Measurements from ENCODE around the gene LBX2. TPM values are rescaled to one million over a fixed set of nuclear protein-coding genes. Genes with fewer than 3 reads are reported as not detected.

LBX2 gene
- total RNA-seq, 1 experiment from 2014 or later: 10.1 TPM

- CTCF ChIA-PET: no interaction called here
Measured at GRCh38 chr2:74512744-74513604, 13.6 kb upstream of the LBX2 start.

More at GRCh38 chr2:74512744-74513604, 13.6 kb upstream of the LBX2 start:
- no peak overlapping the region for H2AFZ ChIP-seq (ENCODE audit: low read depth, low read length, poor library complexity, severe bottlenecking)
- DNase-seq (ENCODE audit: low read depth, low spot score) (no peak), ATAC-seq (no peak)
- H3K4me2 ChIP-seq (ENCODE audit: low read length): no peak overlapping the region
- peaks cover 6 to 9% of the 10 kb centered on the region in 2 experiments; a peak in 3 of 4 replicates for H3K4me1 ChIP-seq (ENCODE audit: control insufficient read depth in 1 of 2, insufficient read depth in 2 of 2, low read length in 2 of 2)
- no peak overlapping the region for H3K27ac ChIP-seq (ENCODE audit: low read depth, low read length)
- H3K9me3 ChIP-seq (ENCODE audit: control insufficient read depth in 1 of 2, insufficient read depth in 1 of 2, low read depth in 1 of 2, low read length in 2 of 2): no peaks in the 10 kb centered on the region
- TF ChIP-seq POLR2A (IDR thresholded peaks at IDR 0.05; ENCODE audit: borderline replicate concordance, extremely low read depth, insufficient read depth, insufficient read length): no peak
- TF ChIP-seq, protein P1, sequence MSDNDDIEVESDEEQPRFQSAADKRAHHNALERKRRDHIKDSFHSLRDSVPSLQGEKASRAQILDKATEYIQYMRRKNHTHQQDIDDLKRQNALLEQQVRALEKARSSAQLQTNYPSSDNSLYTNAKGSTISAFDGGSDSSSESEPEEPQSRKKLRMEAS (IDR thresholded peaks at IDR 0.05): no peak
- no peak for TF ChIP-seq SIN3A (IDR thresholded peaks at IDR 0.05; ENCODE audit: low read depth)
- TF ChIP-seq, protein P2, sequence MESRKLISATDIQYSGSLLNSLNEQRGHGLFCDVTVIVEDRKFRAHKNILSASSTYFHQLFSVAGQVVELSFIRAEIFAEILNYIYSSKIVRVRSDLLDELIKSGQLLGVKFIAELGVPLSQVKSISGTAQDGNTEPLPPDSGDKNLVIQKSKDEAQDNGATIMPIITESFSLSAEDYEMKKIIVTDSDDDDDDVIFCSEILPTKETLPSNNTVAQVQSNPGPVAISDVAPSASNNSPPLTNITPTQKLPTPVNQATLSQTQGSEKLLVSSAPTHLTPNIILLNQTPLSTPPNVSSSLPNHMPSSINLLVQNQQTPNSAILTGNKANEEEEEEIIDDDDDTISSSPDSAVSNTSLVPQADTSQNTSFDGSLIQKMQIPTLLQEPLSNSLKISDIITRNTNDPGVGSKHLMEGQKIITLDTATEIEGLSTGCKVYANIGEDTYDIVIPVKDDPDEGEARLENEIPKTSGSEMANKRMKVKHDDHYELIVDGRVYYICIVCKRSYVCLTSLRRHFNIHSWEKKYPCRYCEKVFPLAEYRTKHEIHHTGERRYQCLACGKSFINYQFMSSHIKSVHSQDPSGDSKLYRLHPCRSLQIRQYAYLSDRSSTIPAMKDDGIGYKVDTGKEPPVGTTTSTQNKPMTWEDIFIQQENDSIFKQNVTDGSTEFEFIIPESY (IDR thresholded peaks at IDR 0.05; ENCODE audit: extremely low read depth, insufficient replicate concordance, low read length): no peak
- TF ChIP-seq JUND (IDR thresholded peaks at IDR 0.05): no peak
- no peak for TF ChIP-seq RAD21 (IDR thresholded peaks at IDR 0.05; ENCODE audit: low read depth)
- no peak for TF ChIP-seq EZH2 (IDR thresholded peaks at IDR 0.05)
- no peak for TF ChIP-seq EZH2phosphoT487 (IDR thresholded peaks at IDR 0.05; ENCODE audit: borderline replicate concordance)
- TF ChIP-seq ZNF274 (IDR thresholded peaks at IDR 0.05; ENCODE audit: low read depth, low read length): no peak
- no peak for TF ChIP-seq REST (IDR thresholded peaks at IDR 0.05; ENCODE audit: low read depth)
- TF ChIP-seq CBX3 (IDR thresholded peaks at IDR 0.05; ENCODE audit: low read depth): no peak
- TF ChIP-seq, protein P3, sequence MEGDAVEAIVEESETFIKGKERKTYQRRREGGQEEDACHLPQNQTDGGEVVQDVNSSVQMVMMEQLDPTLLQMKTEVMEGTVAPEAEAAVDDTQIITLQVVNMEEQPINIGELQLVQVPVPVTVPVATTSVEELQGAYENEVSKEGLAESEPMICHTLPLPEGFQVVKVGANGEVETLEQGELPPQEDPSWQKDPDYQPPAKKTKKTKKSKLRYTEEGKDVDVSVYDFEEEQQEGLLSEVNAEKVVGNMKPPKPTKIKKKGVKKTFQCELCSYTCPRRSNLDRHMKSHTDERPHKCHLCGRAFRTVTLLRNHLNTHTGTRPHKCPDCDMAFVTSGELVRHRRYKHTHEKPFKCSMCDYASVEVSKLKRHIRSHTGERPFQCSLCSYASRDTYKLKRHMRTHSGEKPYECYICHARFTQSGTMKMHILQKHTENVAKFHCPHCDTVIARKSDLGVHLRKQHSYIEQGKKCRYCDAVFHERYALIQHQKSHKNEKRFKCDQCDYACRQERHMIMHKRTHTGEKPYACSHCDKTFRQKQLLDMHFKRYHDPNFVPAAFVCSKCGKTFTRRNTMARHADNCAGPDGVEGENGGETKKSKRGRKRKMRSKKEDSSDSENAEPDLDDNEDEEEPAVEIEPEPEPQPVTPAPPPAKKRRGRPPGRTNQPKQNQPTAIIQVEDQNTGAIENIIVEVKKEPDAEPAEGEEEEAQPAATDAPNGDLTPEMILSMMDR (IDR thresholded peaks at IDR 0.05 in 2 of 3, conservative IDR thresholded peaks at IDR 0.05 in 1 of 3; ENCODE audit: borderline replicate concordance in 1 of 3, insufficient read depth in 1 of 3, low read depth in 2 of 3, low read length in 2 of 3): no peak
- BruUV-seq (replicated peaks): no TSS peak
- POLR2A ChIA-PET: no interaction called here
- H3K9me2 ChIP-seq (ENCODE audit: insufficient read depth): no peaks in the 10 kb centered on the region
- H3K4me3 ChIP-seq (replicated peaks in 1 of 2; ENCODE audit: low read depth in 1 of 2, low read length in 2 of 2): no peak overlapping the region
- no peaks in the 10 kb centered on the region for H3K79me2 ChIP-seq (ENCODE audit: insufficient read depth, low read length)
- H3K36me3 ChIP-seq (ENCODE audit: control insufficient read depth in 1 of 2, insufficient read depth in 2 of 2, low read length in 2 of 2): no peaks in the 10 kb centered on the region
- H3K9ac ChIP-seq (ENCODE audit: low read length): no peak overlapping the region
- RAD21 ChIA-PET (ENCODE audit: low non-redundant PET in 1 of 2, low total read pairs in 2 of 2, uncharacterized antibody in 2 of 2, unreplicated experiment in 2 of 2): no interaction called here
- intact Hi-C loops (cut with micrococcal nuclease): no loop called here
- no peaks in the 10 kb centered on the region for H4K20me1 ChIP-seq (ENCODE audit: insufficient read depth)
- no peaks in the 10 kb centered on the region for H3K27me3 ChIP-seq (ENCODE audit: insufficient read depth, low read length)
